IPS-20b (cell line): ENCODE results near the gene CHRNB1.

Experiments used
- H3K27ac ChIP-seq: one replicate; pipeline ENCODE4 v1.5.1; 2013; ENCODE audit warnings: low read length
- H3K27me3 ChIP-seq: 2 replicates; pipeline ENCODE4 v1.6.1; 2013; ENCODE audit warnings: mild to moderate bottlenecking, low read length, inconsistent platforms; ENCODE audit not compliant: insufficient read depth
- H3K36me3 ChIP-seq: 2 replicates; pipeline ENCODE4 v1.6.1; 2013; ENCODE audit warnings: low read depth, mild to moderate bottlenecking, inconsistent platforms, low read length, moderate library complexity; ENCODE audit not compliant: insufficient read depth
- H3K4me1 ChIP-seq: 2 replicates; pipeline ENCODE4 v1.6.1; 2013; ENCODE audit warnings: mild to moderate bottlenecking, control low read depth, inconsistent platforms, low read length, moderate library complexity; ENCODE audit not compliant: insufficient read depth
- H3K4me3 ChIP-seq: 2 replicates; pipeline ENCODE4 v1.5.1; 2013; ENCODE audit warnings: mild to moderate bottlenecking, low read length, inconsistent platforms
- H3K9ac ChIP-seq: 2 replicates; pipeline ENCODE4 v1.6.1; 2013; ENCODE audit warnings: low read depth, mild to moderate bottlenecking, inconsistent platforms, low read length, moderate library complexity
- H3K9me3 ChIP-seq: 2 replicates; pipeline ENCODE4 v1.6.1; 2013; ENCODE audit warnings: mild to moderate bottlenecking, low read depth, low read length, inconsistent platforms; ENCODE audit not compliant: insufficient read depth

CHRNB1 gene

GRCh38 chr17:7444682-7445618, at the start of gene CHRNB1:
TSS of gene CHRNB1 (plus strand) at chr17:7445061. CDS start at chr17:7445128, 67 bp downstream.
- Histone ChIP-seq H3K9me3 (no peaks in the 10 kb centered on the region), H3K9ac (peak within 1 kb of the TSS; percentile 60; the same call in 1 of the 2 replicates), H3K4me3 (peak within 1 kb of the TSS; percentile 65), H3K27ac (no peak within 1 kb of the TSS), H3K4me1 (peaks cover 20% of the 10 kb centered on the region; the same call in 1 of the 2 replicates), H3K27me3 (peaks cover 45% of the 10 kb centered on the region), H3K36me3 (no peaks in the 10 kb centered on the region)

GRCh38 chr17:7396147-7396546, 48.7 kb upstream of the CHRNB1 start:
- Histone ChIP-seq H3K27me3 (no peaks in the 10 kb centered on the region; the same call in 1 of the 2 replicates), H3K4me1 (no peaks in the 10 kb centered on the region), H3K4me3 (no peak overlapping the region), H3K9ac (no peak overlapping the region), H3K36me3 (peaks cover 13% of the 10 kb centered on the region; the same call in 1 of the 2 replicates), H3K27ac (no peak overlapping the region), H3K9me3 (no peaks in the 10 kb centered on the region)

GRCh38 chr17:7398612-7399011, 46.2 kb upstream of the CHRNB1 start:
- no peak overlapping the region for H3K27ac ChIP-seq
- peaks cover 4% of the 10 kb centered on the region; the same call in 1 of the 2 replicates for H3K4me1 ChIP-seq
- H3K9ac ChIP-seq: no peak overlapping the region
- no peaks in the 10 kb centered on the region for H3K36me3 ChIP-seq
- no peaks in the 10 kb centered on the region for H3K9me3 ChIP-seq
- H3K4me3 ChIP-seq: no peak overlapping the region
- H3K27me3 ChIP-seq: no peaks in the 10 kb centered on the region; the same call in 1 of the 2 replicates

- peak overlapping the region; percentile 75 for H3K27ac ChIP-seq
- H3K9ac ChIP-seq: peak overlapping the region; percentile 76; the same call in 1 of the 2 replicates
- H3K4me3 ChIP-seq: peak overlapping the region; percentile 89
- no peaks in the 10 kb centered on the region for H3K27me3 ChIP-seq
- H3K9me3 ChIP-seq: no peaks in the 10 kb centered on the region
- no peaks in the 10 kb centered on the region for H3K36me3 ChIP-seq
- peaks cover 8% of the 10 kb centered on the region; the same call in 1 of the 2 replicates for H3K4me1 ChIP-seq
Measured at GRCh38 chr17:7403043-7403726, 41.7 kb upstream of the CHRNB1 start.

GRCh38 chr17:7403727-7403976, 41.2 kb upstream of the CHRNB1 start:
- Histone ChIP-seq H3K9me3 (no peaks in the 10 kb centered on the region), H3K36me3 (peaks cover 1% of the 10 kb centered on the region; the same call in 1 of the 2 replicates), H3K4me3 (peak overlapping the region; percentile 89), H3K9ac (peak overlapping the region; percentile 76; the same call in 1 of the 2 replicates), H3K27me3 (no peaks in the 10 kb centered on the region), H3K4me1 (peaks cover 8% of the 10 kb centered on the region; the same call in 1 of the 2 replicates), H3K27ac (peak overlapping the region; percentile 75)

GRCh38 chr17:7403977-7404736, 40.7 kb upstream of the CHRNB1 start, which contains the start of gene TMEM256:
TSS of gene TMEM256 (minus strand) at chr17:7404097. CDS start at chr17:7404084, 13 bp downstream.
- Histone ChIP-seq H3K9ac (peak within 1 kb of the TSS; percentile 83; the same call in 1 of the 2 replicates), H3K4me1 (peaks cover 8% of the 10 kb centered on the region; the same call in 1 of the 2 replicates), H3K4me3 (peak within 1 kb of the TSS; percentile 89), H3K27me3 (no peaks in the 10 kb centered on the region), H3K9me3 (no peaks in the 10 kb centered on the region), H3K36me3 (peaks cover 6% of the 10 kb centered on the region), H3K27ac (peak within 1 kb of the TSS; percentile 75)

GRCh38 chr17:7404737-7405349, 40.0 kb upstream of the CHRNB1 start:
- Histone ChIP-seq H3K9ac (peak overlapping the region; percentile 83; the same call in 1 of the 2 replicates), H3K9me3 (no peaks in the 10 kb centered on the region), H3K27ac (no peak overlapping the region), H3K27me3 (no peaks in the 10 kb centered on the region), H3K36me3 (peaks cover 13% of the 10 kb centered on the region), H3K4me3 (peak overlapping the region; percentile 89), H3K4me1 (peaks cover 8% of the 10 kb centered on the region; the same call in 1 of the 2 replicates)

- Histone ChIP-seq H3K9me3 (no peaks in the 10 kb centered on the region), H3K9ac (peak overlapping the region; percentile 83; the same call in 1 of the 2 replicates), H3K27ac (no peak overlapping the region)
Measured at GRCh38 chr17:7405350-7406234, 39.3 kb upstream of the CHRNB1 start.

GRCh38 chr17:7406235-7406825, 38.5 kb upstream of the CHRNB1 start:
- no peak overlapping the region for H3K27ac ChIP-seq
- no peaks in the 10 kb centered on the region for H3K27me3 ChIP-seq
- peak overlapping the region; percentile 89 for H3K4me3 ChIP-seq
- H3K4me1 ChIP-seq: peaks cover 8% of the 10 kb centered on the region; the same call in 1 of the 2 replicates
- H3K9ac ChIP-seq: peak overlapping the region; percentile 83; the same call in 1 of the 2 replicates
- H3K36me3 ChIP-seq: peaks cover 19% of the 10 kb centered on the region
- no peaks in the 10 kb centered on the region for H3K9me3 ChIP-seq

More at GRCh38 chr17:7405350-7406234, 39.3 kb upstream of the CHRNB1 start:
- peaks cover 19% of the 10 kb centered on the region for H3K36me3 ChIP-seq
- H3K27me3 ChIP-seq: no peaks in the 10 kb centered on the region
- peak overlapping the region; percentile 89 for H3K4me3 ChIP-seq
- H3K4me1 ChIP-seq: peaks cover 8% of the 10 kb centered on the region; the same call in 1 of the 2 replicates

GRCh38 chr17:7407082-7407481, 37.8 kb upstream of the CHRNB1 start:
- no peaks in the 10 kb centered on the region for H3K27me3 ChIP-seq
- H3K4me3 ChIP-seq: no peak overlapping the region
- no peak overlapping the region for H3K27ac ChIP-seq
- peaks cover 8% of the 10 kb centered on the region; the same call in 1 of the 2 replicates for H3K4me1 ChIP-seq
- no peak overlapping the region for H3K9ac ChIP-seq
- no peaks in the 10 kb centered on the region for H3K9me3 ChIP-seq
- H3K36me3 ChIP-seq: peaks cover 19% of the 10 kb centered on the region
